Neuron (in vitro differentiated cells): Measurements from ENCODE around the gene ADAMTS17.

Experiments used
- H2AFZ ChIP-seq: one replicate; pipeline ENCODE4 v1.6.1; 2013; ENCODE audit warnings: low read depth, mild to moderate bottlenecking, inconsistent platforms, low read length, moderate library complexity
- H3K27me3 ChIP-seq: one replicate; pipeline ENCODE4 v1.6.1; 2013; ENCODE audit warnings: low read length; ENCODE audit not compliant: insufficient read depth
- H3K36me3 ChIP-seq: one replicate; pipeline ENCODE4 v1.6.1; 2013; ENCODE audit warnings: low read length; ENCODE audit not compliant: insufficient read depth
- H3K4me1 ChIP-seq: one replicate; pipeline ENCODE4 v1.6.1; 2013; ENCODE audit warnings: low read length; ENCODE audit not compliant: insufficient read depth
- H3K4me3 ChIP-seq: 2 replicates; pipeline ENCODE4 v1.5.1; 2013; ENCODE audit warnings: mild to moderate bottlenecking, low read length, moderate library complexity
- H3K9me3 ChIP-seq: one replicate; pipeline ENCODE4 v1.6.1; 2013; ENCODE audit warnings: low read length

Gene ADAMTS17

GRCh38 chr15:100269831-100270230 lies 71.9 kb downstream of the ADAMTS17 start:
- H3K4me3 ChIP-seq, result no peak overlapping the region
- no peaks in the 10 kb centered on the region for H3K4me1 ChIP-seq
- no peaks in the 10 kb centered on the region for H3K36me3 ChIP-seq
- H3K9me3 ChIP-seq, result no peaks in the 10 kb centered on the region
- no peaks in the 10 kb centered on the region for H3K27me3 ChIP-seq
- no peak overlapping the region for H2AFZ ChIP-seq

GRCh38 chr15:100266166-100266565 lies 75.6 kb downstream of the ADAMTS17 start:
- no peaks in the 10 kb centered on the region for H3K27me3 ChIP-seq
- no peaks in the 10 kb centered on the region for H3K4me1 ChIP-seq
- H2AFZ ChIP-seq, result no peak overlapping the region

GRCh38 chr15:100265641-100266035 lies 76.1 kb downstream of the ADAMTS17 start:
- H3K9me3 ChIP-seq, result no peaks in the 10 kb centered on the region
- no peak overlapping the region for H3K4me3 ChIP-seq
- no peaks in the 10 kb centered on the region for H3K36me3 ChIP-seq
- no peak overlapping the region for H2AFZ ChIP-seq
- no peaks in the 10 kb centered on the region for H3K4me1 ChIP-seq
- H3K27me3 ChIP-seq, result no peaks in the 10 kb centered on the region

More at GRCh38 chr15:100266166-100266565, 75.6 kb downstream of the ADAMTS17 start:
- Histone ChIP-seq H3K9me3 (no peaks in the 10 kb centered on the region), H3K4me3 (no peak overlapping the region), H3K36me3 (no peaks in the 10 kb centered on the region)

- no peak overlapping the region for H3K4me3 ChIP-seq
- no peaks in the 10 kb centered on the region for H3K9me3 ChIP-seq
- H2AFZ ChIP-seq, result no peak overlapping the region
- H3K27me3 ChIP-seq, result no peaks in the 10 kb centered on the region
- H3K36me3 ChIP-seq, result no peaks in the 10 kb centered on the region
- H3K4me1 ChIP-seq, result no peaks in the 10 kb centered on the region
These were observed 76.7 kb downstream of the ADAMTS17 start for GRCh38 chr15:100264994-100265640.

DNA sequence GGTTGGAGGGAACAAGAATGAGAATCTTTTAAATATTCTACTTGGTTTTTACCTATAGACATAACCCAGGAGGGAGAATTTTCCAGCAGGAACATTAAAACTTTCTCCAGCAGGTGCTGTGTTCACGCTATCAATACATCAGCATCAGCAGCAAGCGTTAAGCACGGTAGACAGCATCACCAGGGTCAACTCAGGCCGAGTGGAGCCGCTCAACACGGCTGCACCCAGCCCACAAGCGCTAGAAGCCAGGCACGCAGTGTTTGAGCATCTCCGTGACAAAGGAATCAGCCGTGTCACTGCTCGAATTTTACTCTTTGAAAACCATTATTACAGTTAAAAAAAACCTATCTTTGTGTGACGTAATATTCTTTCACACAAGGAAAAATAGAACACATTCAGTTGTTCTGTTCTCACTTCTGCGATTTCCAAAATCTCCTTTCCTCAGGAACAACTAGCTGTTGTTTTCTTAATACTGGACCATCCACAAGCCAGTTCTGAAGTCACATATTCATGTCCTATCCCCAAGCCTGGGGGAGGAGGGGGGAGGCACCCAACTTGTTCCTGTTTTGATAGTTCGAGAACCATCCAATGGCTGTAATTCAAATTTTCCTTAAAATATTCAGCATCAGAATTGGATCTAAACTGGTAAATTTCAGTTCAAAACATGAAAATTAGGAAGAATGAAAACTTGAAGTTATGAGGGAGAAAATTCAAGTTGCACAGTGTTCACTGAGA lies 77.9 kb downstream of the ADAMTS17 start:
- H3K27me3 ChIP-seq, result no peaks in the 10 kb centered on the region
- H3K4me1 ChIP-seq, result no peaks in the 10 kb centered on the region
- H3K4me3 ChIP-seq, result no peak overlapping the region
- no peaks in the 10 kb centered on the region for H3K36me3 ChIP-seq
- H2AFZ ChIP-seq, result no peak overlapping the region
- no peaks in the 10 kb centered on the region for H3K9me3 ChIP-seq

- H3K4me3 ChIP-seq, result no peak overlapping the region
- H3K36me3 ChIP-seq, result no peaks in the 10 kb centered on the region
- H3K4me1 ChIP-seq, result no peaks in the 10 kb centered on the region
- no peaks in the 10 kb centered on the region for H3K9me3 ChIP-seq
- H3K27me3 ChIP-seq, result no peaks in the 10 kb centered on the region
- no peak overlapping the region for H2AFZ ChIP-seq
These were observed 78.7 kb downstream of the ADAMTS17 start for GRCh38 chr15:100263031-100263430.

DNA sequence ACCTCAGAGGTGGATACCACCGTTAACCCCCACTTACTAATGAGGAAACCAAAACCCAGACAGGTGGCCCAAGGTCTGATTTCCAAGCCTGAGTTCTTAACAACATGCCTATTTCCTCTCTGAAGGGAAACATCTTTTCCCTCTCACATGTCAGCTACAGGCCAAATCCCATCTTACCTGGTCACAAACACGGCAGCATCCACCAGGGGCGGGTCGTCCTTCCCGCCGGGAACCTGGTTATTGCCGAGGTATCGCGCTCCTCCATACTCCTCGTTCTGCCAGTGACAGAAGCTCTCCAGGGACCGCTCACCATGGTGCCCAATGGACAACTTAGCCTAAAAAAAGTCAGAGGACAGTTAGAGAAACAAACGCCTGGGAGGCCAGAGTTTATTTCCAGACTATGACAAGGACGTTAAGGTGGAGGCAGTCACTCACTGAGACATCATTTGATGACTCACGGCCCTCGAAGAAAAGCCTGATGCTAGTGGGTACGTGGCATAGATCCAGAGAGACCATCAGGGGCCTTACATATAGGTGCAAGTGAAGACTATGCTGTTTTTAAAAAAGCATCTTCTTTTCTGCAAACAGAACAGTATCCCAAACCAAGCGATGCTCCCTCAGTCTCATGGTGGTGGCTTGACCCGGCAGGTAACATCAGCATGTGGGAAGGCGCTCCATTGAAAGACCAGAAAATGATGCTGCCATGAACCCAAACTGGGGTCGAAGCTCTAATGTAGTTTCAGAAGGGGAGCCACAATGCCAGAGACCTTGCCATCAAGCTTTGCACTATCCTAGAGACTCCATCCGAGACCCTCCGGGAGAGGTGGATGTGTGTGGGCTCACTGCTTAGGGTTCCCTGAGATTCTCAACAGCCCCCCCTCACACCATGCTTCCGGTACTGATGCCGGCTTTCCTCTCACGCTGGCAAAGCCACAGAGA lies 80.2 kb downstream of the ADAMTS17 start:
- Histone ChIP-seq H3K36me3 (no peaks in the 10 kb centered on the region), H3K4me3 (no peak overlapping the region), H2AFZ (no peak overlapping the region), H3K4me1 (no peaks in the 10 kb centered on the region), H3K9me3 (no peaks in the 10 kb centered on the region), H3K27me3 (no peaks in the 10 kb centered on the region)

- Histone ChIP-seq H2AFZ (no peak overlapping the region), H3K4me1 (no peaks in the 10 kb centered on the region), H3K4me3 (no peak overlapping the region), H3K36me3 (no peaks in the 10 kb centered on the region), H3K27me3 (no peaks in the 10 kb centered on the region), H3K9me3 (no peaks in the 10 kb centered on the region)
These were observed 82.5 kb downstream of the ADAMTS17 start for GRCh38 chr15:100259266-100259665.

GRCh38 chr15:100256970-100257650 lies 84.7 kb downstream of the ADAMTS17 start:
- Histone ChIP-seq H3K4me3 (no peak overlapping the region), H3K36me3 (no peaks in the 10 kb centered on the region), H3K4me1 (no peaks in the 10 kb centered on the region), H3K9me3 (no peaks in the 10 kb centered on the region), H3K27me3 (no peaks in the 10 kb centered on the region), H2AFZ (no peak overlapping the region)

DNA sequence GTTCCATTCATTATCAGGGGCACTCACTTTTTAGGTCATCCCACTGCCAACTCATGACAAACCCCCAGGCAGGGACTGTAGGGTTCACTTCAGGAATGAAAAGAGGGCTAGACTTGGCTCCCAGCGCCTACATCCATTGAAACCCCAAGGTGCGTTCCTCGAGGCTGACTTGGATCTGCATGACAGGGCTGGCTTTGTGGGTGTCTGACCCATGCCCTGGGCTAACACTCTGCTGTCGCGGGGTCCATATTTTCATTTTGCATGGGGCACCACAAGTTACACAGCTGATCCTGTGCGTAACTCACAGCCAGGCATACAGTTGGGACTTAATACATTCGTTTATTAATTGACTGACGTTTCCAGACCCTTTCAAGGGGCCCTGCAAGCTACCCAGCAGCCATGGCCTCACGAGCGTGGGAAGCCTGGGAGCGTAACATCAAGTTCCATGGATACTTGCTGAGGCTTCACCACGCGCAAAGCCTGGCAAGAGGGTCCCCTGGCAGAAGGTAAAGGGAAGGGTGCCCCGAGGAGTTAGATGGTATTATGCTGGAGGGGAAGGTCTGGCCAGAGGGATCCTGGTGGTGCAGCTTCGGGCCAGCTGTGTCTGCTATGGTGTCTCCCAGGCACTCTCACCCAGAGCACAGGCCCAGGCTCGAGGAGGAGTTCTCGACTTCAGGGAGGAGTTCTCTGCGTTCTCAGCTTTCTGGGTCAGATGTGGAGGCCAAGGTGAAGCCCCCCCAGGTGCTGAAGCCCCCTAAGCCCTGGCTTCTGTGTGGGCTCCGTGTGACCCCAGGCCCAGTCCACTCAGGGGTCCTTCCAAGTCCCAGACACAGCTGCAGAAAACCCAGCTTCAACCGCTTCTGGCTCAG lies 85.4 kb downstream of the ADAMTS17 start:
- H3K4me3 ChIP-seq, result no peak overlapping the region

DNA sequence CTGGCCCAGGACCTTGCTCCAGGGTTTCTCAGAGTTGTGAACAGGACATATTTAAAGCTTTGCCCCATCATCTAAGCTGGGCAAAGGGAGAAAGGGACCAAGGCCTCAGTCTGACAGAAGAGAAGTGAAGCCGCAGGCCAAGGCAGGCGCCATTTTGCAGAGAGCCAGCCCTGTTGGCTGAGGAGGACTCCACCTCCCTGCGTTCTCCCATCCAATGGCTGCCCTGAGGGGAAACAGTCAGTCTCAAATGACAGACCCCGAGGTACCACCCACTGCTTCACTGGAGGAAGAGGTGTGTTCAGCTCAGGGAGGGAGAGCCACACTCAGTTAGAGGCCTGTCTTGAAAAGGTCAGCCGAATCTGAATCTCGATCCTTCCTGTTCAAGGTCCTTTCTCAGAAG lies 86.1 kb downstream of the ADAMTS17 start:
- Histone ChIP-seq H3K9me3 (no peaks in the 10 kb centered on the region), H3K36me3 (no peaks in the 10 kb centered on the region), H3K4me3 (no peak overlapping the region), H2AFZ (no peak overlapping the region), H3K27me3 (no peaks in the 10 kb centered on the region), H3K4me1 (no peaks in the 10 kb centered on the region)

More for the DNA sequence above, 85.4 kb downstream of the ADAMTS17 start:
- no peaks in the 10 kb centered on the region for H3K9me3 ChIP-seq
- H3K4me1 ChIP-seq, result no peaks in the 10 kb centered on the region
- no peaks in the 10 kb centered on the region for H3K27me3 ChIP-seq
- H2AFZ ChIP-seq, result no peak overlapping the region
- H3K36me3 ChIP-seq, result no peaks in the 10 kb centered on the region

DNA sequence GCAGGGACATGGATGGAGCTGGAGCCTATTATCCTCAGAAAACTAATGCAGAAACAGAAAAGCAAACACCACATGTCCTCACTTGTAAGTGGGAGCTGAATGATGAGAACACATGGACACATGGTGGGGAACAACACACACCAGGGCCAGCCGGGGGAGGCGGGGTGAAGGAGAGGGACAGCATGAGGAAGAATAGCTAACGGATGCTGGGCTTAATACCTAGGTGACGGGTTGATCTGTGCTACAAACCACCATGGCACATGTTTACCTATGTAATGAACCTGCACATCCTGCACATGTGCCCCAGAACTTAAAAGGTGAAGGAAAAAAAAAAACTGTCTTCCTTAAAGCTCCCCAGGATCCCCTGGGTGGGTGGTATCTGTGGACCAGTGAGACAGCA lies 87.1 kb downstream of the ADAMTS17 start:
- no peaks in the 10 kb centered on the region for H3K9me3 ChIP-seq
- H3K27me3 ChIP-seq, result no peaks in the 10 kb centered on the region
- H3K4me1 ChIP-seq, result no peaks in the 10 kb centered on the region
- no peak overlapping the region for H2AFZ ChIP-seq
- H3K4me3 ChIP-seq, result no peak overlapping the region
- H3K36me3 ChIP-seq, result no peaks in the 10 kb centered on the region
